Heart left ventricle (tissue), 16 donors: ENCODE data around the gene TRIM41. TPM values are rescaled to one million over a fixed set of nuclear protein-coding genes. Genes with fewer than 3 reads are reported as not detected.
"Not testable (repeated sequence)": the region's sequence is repeated elsewhere in the genome, so short reads cannot be mapped to it uniquely, and the experiment has no call there.

Source experiments
- ATAC-seq, 4 donors: fragments of 200-7000 bp; cut with Tn5 transposase; one replicate each; pipeline ENCODE4 v1.9.1; 2020 to 2022; ENCODE audit warnings: moderate library complexity in 4 of 4, mild to moderate bottlenecking in 3 of 4, moderate number of reproducible peaks in 1 of 4
- DNase-seq, 5 donors: peaks; one replicate each; pipeline ENCODE4 v3.0.0-alpha.2; 2020
- H3K27ac ChIP-seq, 12 donors: fragments of 200-600 bp; sonication (generic) in 4 of 12; one replicate each; pipeline versions ENCODE4 v1.5.0 to v1.8.0; 2016 to 2022; ENCODE audit warnings: mild to moderate bottlenecking in 2 of 12
- H3K27me3 ChIP-seq, 9 donors: fragments of 200-600 bp; sonication (generic) in 2 of 9; one replicate each; pipeline versions ENCODE4 v1.5.1 to v1.8.0; 2016 to 2022; ENCODE audit warnings: mild to moderate bottlenecking in 3 of 9
- H3K36me3 ChIP-seq, 9 donors: fragments of 200-600 bp; sonication (generic) in 2 of 9; one replicate each; pipeline versions ENCODE4 v1.5.0 to v1.8.0; 2018 to 2022; ENCODE audit warnings: mild to moderate bottlenecking in 2 of 9
- H3K4me1 ChIP-seq, 12 donors: fragments of 200-600 bp; sonication (generic) in 4 of 12; one replicate each; pipeline versions ENCODE4 v1.5.0 to v1.8.0; 2016 to 2022; ENCODE audit warnings: mild to moderate bottlenecking in 3 of 12
- H3K4me3 ChIP-seq, 12 donors: fragments of 200-600 bp; sonication (generic) in 4 of 12; one replicate each; pipeline versions ENCODE4 v1.5.0 to v1.8.0; 2017 to 2022; ENCODE audit warnings: mild to moderate bottlenecking in 9 of 12, moderate library complexity in 4 of 12
- H3K9me3 ChIP-seq, 12 donors: fragments of 200-600 bp; sonication (generic) in 4 of 12; one replicate each; pipeline versions ENCODE4 v1.5.0 to v1.8.0; 2016 to 2022; ENCODE audit warnings: mild to moderate bottlenecking in 1 of 12
- WGBS, 4 donors: extraction: QIAGEN DNeasy Blood & Tissue Kit in 2 of 4; methylation state at CpG; one replicate each; pipeline versions ENCODE4 v1.1.5 to v1.1.7; 2013 to 2018; 5-methylcytosine and 5-hydroxymethylcytosine counted together
- intact Hi-C, 10 donors: fragments of 100-400 bp; cut with DNase I; formaldehyde crosslinking; loops; one replicate each; pipeline versions ENCODE4 v1.11.1 to v1.14.2; 2022
- microRNA-seq, 4 donors: library from miRNA; unstranded; fragments of <30 nt; microRNA quantifications; one replicate each; pipeline versions ENCODE4 to v1.2.0, GENCODE V29; 2017 to 2020
- polyA plus RNA-seq, 2 donors: library from polyadenylated mRNA; stranded (reverse); fragments of 200-250 nt; gene quantifications; one replicate each; pipeline ENCODE4 v1.2.3, GENCODE V29; 2013
- total RNA-seq, 9 donors: library from RNA; depleted of rRNA in 2 of 9; stranded (reverse); fragments of >200 nt in 2 of 9; fragmentation: NEBNext Ultra II Directional in 3 of 9; extraction: Animal tissue kit (Norgen Biotek cat#: 25700) in 3 of 9; gene quantifications; one replicate each; pipeline versions ENCODE4 v1.1.0 to v1.2.4, GENCODE V29; 2016 to 2023
- TF ChIP-seq, protein P1 (sequence below), 12 donors: fragments of 200-600 bp; sonication (generic) in 4 of 12; IDR thresholded peaks; one replicate each; pipeline versions ENCODE4 v1.5.0 to v1.8.0; 2018 to 2022; ENCODE audit warnings: antibody characterized with exemption in 12 of 12, mild to moderate bottlenecking in 5 of 12
- donor health status: ischemic (EF 13 %, LVEDD 7.1; RV severe dilation, severe dysfunction).
- donor health status: healthy with polysubstance abuse.
- donor health status: DM: no; HTN: yes; CAD: no.
- donor health status: DM: no; HTN: no; CAD: no.
- donor health status: ischemic (EF 25% LVEDD 6.9; RV normal size, moderate dysfunction).
- donor health status: ischemic (EF 25% LVEDD 5.7; RV mildly dilated, moderate dysfunction).
- donor health status: healthy.
- donor health status: DM: yes; HTN: yes; CAD: no.
- donor health status: ischemic (EF 35%, LVEDD 5.7; RV mildly dilated, moderate dysfunction).
- donor health status: nonischemic (EF 11% LVEDD 7.7; RV severe dilation, severe dysfunction).
- donor health status: DM: yes; HTN: yes; CAD: no.
- donor health status: PGD.
- donor health status: ischemic (EF 29% LVEDD 5.4; RV normal size, mild dysfunction).
- donor health status: nonischemic (EF 23%, LVEDD 6.1; RV moderate dilation, normal function).

Gene TRIM41
- total and polyA plus RNA-seq, 11 donors = 12.3 to 27.3 (median 22.4) TPM

DNA sequence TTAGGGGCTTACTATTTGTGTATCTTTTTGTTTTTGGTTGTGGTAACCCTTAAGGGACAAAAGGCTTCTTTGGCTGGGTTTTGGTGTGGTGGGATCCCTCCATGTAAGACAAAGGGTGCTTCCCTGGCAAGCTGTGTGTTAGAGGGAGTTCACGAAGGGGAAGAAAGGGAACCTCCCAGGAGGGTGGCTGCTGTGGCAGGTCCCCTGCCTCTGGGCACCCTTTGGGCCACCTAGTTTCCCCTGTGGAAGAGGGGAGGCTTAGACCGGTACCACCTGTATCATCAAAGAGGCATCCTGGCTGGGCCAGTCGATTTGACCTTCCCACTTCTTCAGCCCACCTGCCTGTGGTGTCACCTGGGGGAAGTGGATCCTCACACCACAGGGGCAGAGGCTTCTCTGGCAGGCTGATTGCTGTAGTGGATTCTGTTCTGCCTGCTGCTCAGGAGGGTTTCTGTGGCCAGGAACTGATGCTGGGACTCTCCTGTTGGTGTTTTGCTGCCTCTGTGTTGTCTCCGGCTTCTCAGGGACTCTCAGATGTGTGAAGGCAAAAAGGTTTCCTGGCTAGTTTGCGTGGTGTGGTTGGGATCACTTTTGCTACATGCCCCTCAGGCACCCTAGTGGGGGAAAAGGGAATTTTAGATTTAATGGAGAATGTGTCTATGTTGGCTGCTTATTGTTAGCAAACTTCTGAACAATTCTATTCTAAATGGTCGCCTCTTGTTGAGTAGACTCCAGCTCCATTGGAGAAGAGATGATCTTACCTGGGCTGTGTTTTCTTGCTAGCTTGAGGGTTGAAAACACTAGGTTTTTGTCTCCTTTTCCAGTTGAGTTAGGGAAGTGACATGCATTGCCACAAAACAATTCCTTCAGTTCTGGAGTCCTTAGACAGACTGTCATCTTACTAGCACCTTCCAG is 61.0 kb downstream of the TRIM41 start:
- ATAC-seq, H3K36me3 ChIP-seq, H3K9me3 ChIP-seq, intact Hi-C loops, H3K4me3 ChIP-seq, DNase-seq, H3K27me3 ChIP-seq, H3K4me1 ChIP-seq, H3K27ac ChIP-seq: not testable (repeated sequence)
- WGBS, 4 donors = 59 to 80% (median 73%) methylated on average over 4 to 6 of the region's 6 CpGs
- TF ChIP-seq, protein P1, sequence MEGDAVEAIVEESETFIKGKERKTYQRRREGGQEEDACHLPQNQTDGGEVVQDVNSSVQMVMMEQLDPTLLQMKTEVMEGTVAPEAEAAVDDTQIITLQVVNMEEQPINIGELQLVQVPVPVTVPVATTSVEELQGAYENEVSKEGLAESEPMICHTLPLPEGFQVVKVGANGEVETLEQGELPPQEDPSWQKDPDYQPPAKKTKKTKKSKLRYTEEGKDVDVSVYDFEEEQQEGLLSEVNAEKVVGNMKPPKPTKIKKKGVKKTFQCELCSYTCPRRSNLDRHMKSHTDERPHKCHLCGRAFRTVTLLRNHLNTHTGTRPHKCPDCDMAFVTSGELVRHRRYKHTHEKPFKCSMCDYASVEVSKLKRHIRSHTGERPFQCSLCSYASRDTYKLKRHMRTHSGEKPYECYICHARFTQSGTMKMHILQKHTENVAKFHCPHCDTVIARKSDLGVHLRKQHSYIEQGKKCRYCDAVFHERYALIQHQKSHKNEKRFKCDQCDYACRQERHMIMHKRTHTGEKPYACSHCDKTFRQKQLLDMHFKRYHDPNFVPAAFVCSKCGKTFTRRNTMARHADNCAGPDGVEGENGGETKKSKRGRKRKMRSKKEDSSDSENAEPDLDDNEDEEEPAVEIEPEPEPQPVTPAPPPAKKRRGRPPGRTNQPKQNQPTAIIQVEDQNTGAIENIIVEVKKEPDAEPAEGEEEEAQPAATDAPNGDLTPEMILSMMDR (IDR thresholded peaks at IDR 0.05) = peak in 7 of 12 donors; percentile 11 to 38 (median 21)

Small RNA genes lying within 50 kb of the gene (microRNA-seq; reads per million reads assigned to microRNA genes)
- gene MIR4638 = 0 to 0.62 (median 0.16) reads per million in 4 donors

Other genes with a start within 250 kb of the TRIM41 start
- gene BTNL3, start 234.4 kb upstream of the TRIM41 start, total RNA-seq = under 1 TPM in 1 of 9 donors, not detected in 8; 0.54 TPM
- under 1 TPM in 1 of 2 donors, not detected in 1; 0.03 TPM for gene BTNL3, start 234.4 kb upstream of the TRIM41 start, polyA plus RNA-seq
- 10 to 100 TPM; 28.6 to 75.0 (median 34.9) TPM for gene BTNL9, start 183.0 kb upstream of the TRIM41 start, total RNA-seq
- 10 to 100 TPM; 32.5 to 88.2 TPM for gene BTNL9, start 183.0 kb upstream of the TRIM41 start, polyA plus RNA-seq
- not detected for gene OR2V1, start 92.1 kb upstream of the TRIM41 start, total RNA-seq
- gene OR2V1, start 92.1 kb upstream of the TRIM41 start, polyA plus RNA-seq = not detected
- gene OR2V2, start 75.7 kb upstream of the TRIM41 start, total RNA-seq = not detected
- not detected for gene OR2V2, start 75.7 kb upstream of the TRIM41 start, polyA plus RNA-seq
- gene TRIM7, start 18.1 kb upstream of the TRIM41 start, total RNA-seq = 10 to 100 TPM in 1 of 9 donors, 1 to 10 TPM in 8; 3.7 to 10.2 (median 6.7) TPM
- 10 to 100 TPM in 1 of 2 donors, 1 to 10 TPM in 1; 3.6 to 11.0 TPM for gene TRIM7, start 18.1 kb upstream of the TRIM41 start, polyA plus RNA-seq
- 1,000 to 10,000 TPM in 2 of 9 donors, 100 to 1,000 TPM in 7; 560 to 1,237 (median 771) TPM for gene RACK1, start 20.6 kb downstream of the TRIM41 start, total RNA-seq
- 1,000 to 10,000 TPM in 1 of 2 donors, 100 to 1,000 TPM in 1; 876 to 2,287 TPM for gene RACK1, start 20.6 kb downstream of the TRIM41 start, polyA plus RNA-seq
- 10 to 100 TPM in 1 of 9 donors, 1 to 10 TPM in 8; 5.6 to 12.8 (median 7.6) TPM for gene TRIM52, start 37.9 kb downstream of the TRIM41 start, total RNA-seq
- 10 to 100 TPM in 1 of 2 donors, 1 to 10 TPM in 1; 5.9 to 10.3 TPM for gene TRIM52, start 37.9 kb downstream of the TRIM41 start, polyA plus RNA-seq
- gene OR4F3, start 144.0 kb downstream of the TRIM41 start, total RNA-seq = not detected
- gene OR4F3, start 144.0 kb downstream of the TRIM41 start, polyA plus RNA-seq = not detected